ENCODE measurements around the gene MRAS.

DNA sequence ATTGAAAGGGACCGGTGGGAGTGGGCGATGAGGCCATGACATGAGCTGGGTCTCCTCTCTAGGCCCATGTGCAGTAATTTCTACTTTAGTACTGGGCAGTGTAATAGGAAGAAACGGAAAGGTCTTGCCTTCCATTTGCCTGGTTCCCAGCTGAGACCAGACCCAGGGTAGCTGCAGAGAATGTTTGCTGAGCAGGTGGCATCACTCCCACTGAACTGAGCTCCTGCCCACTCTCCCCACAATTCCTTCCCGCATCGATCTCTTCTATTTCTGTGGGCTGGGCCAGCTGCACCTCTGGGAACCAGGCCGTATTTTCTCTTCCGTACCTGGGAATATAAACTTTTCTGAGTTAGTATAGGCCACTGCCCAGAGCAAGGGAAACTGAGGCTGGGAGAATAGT lies 101.8 kb downstream of the MRAS start:
- TF ChIP-seq, protein P1, sequence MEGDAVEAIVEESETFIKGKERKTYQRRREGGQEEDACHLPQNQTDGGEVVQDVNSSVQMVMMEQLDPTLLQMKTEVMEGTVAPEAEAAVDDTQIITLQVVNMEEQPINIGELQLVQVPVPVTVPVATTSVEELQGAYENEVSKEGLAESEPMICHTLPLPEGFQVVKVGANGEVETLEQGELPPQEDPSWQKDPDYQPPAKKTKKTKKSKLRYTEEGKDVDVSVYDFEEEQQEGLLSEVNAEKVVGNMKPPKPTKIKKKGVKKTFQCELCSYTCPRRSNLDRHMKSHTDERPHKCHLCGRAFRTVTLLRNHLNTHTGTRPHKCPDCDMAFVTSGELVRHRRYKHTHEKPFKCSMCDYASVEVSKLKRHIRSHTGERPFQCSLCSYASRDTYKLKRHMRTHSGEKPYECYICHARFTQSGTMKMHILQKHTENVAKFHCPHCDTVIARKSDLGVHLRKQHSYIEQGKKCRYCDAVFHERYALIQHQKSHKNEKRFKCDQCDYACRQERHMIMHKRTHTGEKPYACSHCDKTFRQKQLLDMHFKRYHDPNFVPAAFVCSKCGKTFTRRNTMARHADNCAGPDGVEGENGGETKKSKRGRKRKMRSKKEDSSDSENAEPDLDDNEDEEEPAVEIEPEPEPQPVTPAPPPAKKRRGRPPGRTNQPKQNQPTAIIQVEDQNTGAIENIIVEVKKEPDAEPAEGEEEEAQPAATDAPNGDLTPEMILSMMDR (IDR thresholded peaks at IDR 0.05; ENCODE audit: control extremely low read depth in 1 of 3, insufficient read depth in 1 of 3, low read depth in 1 of 3, low read length in 3 of 3) = no peak
- TF ChIP-seq TEAD4 (IDR thresholded peaks at IDR 0.05; ENCODE audit: low read depth, low read length) = no peak
- TF ChIP-seq HDAC6 (IDR thresholded peaks at IDR 0.05; ENCODE audit: low read depth, low read length) = no peak
- TF ChIP-seq POLR2A (IDR thresholded peaks at IDR 0.05; ENCODE audit: control extremely low read depth in 1 of 2, low read depth in 2 of 2, low read length in 2 of 2) = no peak
